ENCODE data around the gene TUT7. TPM values are rescaled to one million over a fixed set of nuclear protein-coding genes. Genes with fewer than 3 reads are reported as not detected.
A peak's percentile ranks its signal among the peaks of the same experiment; 100 is the strongest.

The TUT7 gene
- total RNA-seq, 8 experiments from 2014 or later: 14.3 to 33.6 (median 21.7) TPM

- WGBS, 10 experiments: 50 to 100% (median 82%) methylated on average over 1 to 3 of the region's 3 CpGs; no CpG with 5 or more reads in 2 of the 10 experiments
- H3K4me3 ChIP-seq: no peak overlapping the region
- no peaks in the 10 kb centered on the region for H3K4me1 ChIP-seq (replicated peaks in 1 of 2)
- in situ Hi-C loops (cut with MboI; ENCODE audit: low pct_unique_long_range_greater_than_20kb in 2 of 9, low sequenced_read_pairs in 9 of 9, unreplicated experiment in 9 of 9): no loop called here
- ATAC-seq (replicated peaks in 6 of 8): peak in 2 of 8 experiments; percentile 57 to 63
- H3K27ac ChIP-seq: no peak overlapping the region
Measured at GRCh38 chr9:86341007-86341491, 13.2 kb downstream of the TUT7 start.

DNA sequence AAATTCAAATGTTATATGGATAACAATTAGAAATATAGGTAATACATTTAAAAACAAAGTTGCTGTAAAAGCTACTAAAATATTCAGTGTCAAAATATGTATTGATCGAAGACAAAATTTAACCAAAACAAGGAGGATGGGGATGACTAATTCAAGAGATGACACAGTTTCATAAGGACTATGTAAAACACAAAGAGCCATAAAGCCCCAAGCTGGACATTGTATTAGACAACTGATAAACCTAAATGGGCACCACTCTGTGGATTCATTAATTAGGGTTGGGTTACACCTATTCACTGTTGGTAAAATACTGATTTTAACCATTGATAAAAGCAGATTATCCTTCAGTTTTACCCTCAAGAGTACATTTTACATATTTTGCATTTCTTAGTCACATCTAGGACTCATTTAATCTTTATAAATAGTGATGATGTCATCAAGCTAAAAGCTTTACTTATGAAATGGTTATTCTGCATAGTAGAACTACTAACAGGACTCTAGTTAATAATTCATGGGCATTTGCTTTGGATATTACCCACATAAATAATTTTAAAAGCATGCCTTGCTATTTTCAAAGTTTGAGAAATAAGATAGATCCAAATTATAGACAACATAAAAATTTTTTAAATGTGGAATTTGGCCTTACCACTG lies 13.7 kb downstream of the TUT7 start:
- in situ Hi-C loops (cut with MboI; ENCODE audit: low pct_unique_long_range_greater_than_20kb in 2 of 9, low sequenced_read_pairs in 9 of 9, unreplicated experiment in 9 of 9): no loop called here
- Histone ChIP-seq H3K4me1 (replicated peaks in 1 of 2) (no peaks in the 10 kb centered on the region), H3K4me3 (no peak overlapping the region), H3K27ac (no peak overlapping the region)
- peak in 3 of 8 experiments; percentile 30 to 92 (median 87) for ATAC-seq (replicated peaks in 6 of 8)
- WGBS, 10 experiments: 0 to 100% (median 52%) methylated on average over 1 of the region's 1 CpG; no CpG with 5 or more reads in 2 of the 10 experiments

- H3K4me1 ChIP-seq (replicated peaks in 1 of 2): no peaks in the 10 kb centered on the region
- WGBS, 10 experiments: 65 to 100% (median 85%) methylated on average over 1 to 9 of the region's 9 CpGs
- H3K4me3 ChIP-seq: no peak overlapping the region
- H3K27ac ChIP-seq: no peak overlapping the region
- no peak for ATAC-seq (replicated peaks in 6 of 8)
- in situ Hi-C loops (cut with MboI; ENCODE audit: low pct_unique_long_range_greater_than_20kb in 2 of 9, low sequenced_read_pairs in 9 of 9, unreplicated experiment in 9 of 9): no loop called here
Measured at GRCh38 chr9:86337469-86338108, 16.6 kb downstream of the TUT7 start.

GRCh38 chr9:86336058-86336457 lies 18.2 kb downstream of the TUT7 start:
- in situ Hi-C loops (cut with MboI; ENCODE audit: low pct_unique_long_range_greater_than_20kb in 2 of 9, low sequenced_read_pairs in 9 of 9, unreplicated experiment in 9 of 9): no loop called here
- H3K27ac ChIP-seq: no peak overlapping the region
- no peak overlapping the region for H3K4me3 ChIP-seq
- H3K4me1 ChIP-seq (replicated peaks in 1 of 2): no peaks in the 10 kb centered on the region
- 60 to 100% (median 100%) methylated on average over 1 of the region's 1 CpG; no CpG with 5 or more reads in 5 of the 10 experiments for WGBS, 10 experiments
- no peak for ATAC-seq (replicated peaks in 6 of 8)

- H3K4me1 ChIP-seq (replicated peaks in 1 of 2): no peaks in the 10 kb centered on the region
- no peak overlapping the region for H3K4me3 ChIP-seq
- H3K27ac ChIP-seq: no peak overlapping the region
- 83 to 100% (median 100%) methylated on average over 1 to 2 of the region's 2 CpGs for WGBS, 10 experiments
- ATAC-seq (replicated peaks in 6 of 8): no peak
- in situ Hi-C loops (cut with MboI; ENCODE audit: low pct_unique_long_range_greater_than_20kb in 2 of 9, low sequenced_read_pairs in 9 of 9, unreplicated experiment in 9 of 9): no loop called here
Measured at GRCh38 chr9:86333651-86334050, 20.6 kb downstream of the TUT7 start.

GRCh38 chr9:86330186-86330585 lies 24.0 kb downstream of the TUT7 start:
- no peak overlapping the region for H3K27ac ChIP-seq
- in situ Hi-C loops (cut with MboI; ENCODE audit: low pct_unique_long_range_greater_than_20kb in 2 of 9, low sequenced_read_pairs in 9 of 9, unreplicated experiment in 9 of 9): no loop called here
- ATAC-seq (replicated peaks in 6 of 8): no peak
- H3K4me3 ChIP-seq: no peak overlapping the region
- no peaks in the 10 kb centered on the region for H3K4me1 ChIP-seq (replicated peaks in 1 of 2)
- WGBS, 10 experiments: 70 to 100% (median 91%) methylated on average over 1 to 4 of the region's 5 CpGs; no CpG with 5 or more reads in 2 of the 10 experiments

DNA sequence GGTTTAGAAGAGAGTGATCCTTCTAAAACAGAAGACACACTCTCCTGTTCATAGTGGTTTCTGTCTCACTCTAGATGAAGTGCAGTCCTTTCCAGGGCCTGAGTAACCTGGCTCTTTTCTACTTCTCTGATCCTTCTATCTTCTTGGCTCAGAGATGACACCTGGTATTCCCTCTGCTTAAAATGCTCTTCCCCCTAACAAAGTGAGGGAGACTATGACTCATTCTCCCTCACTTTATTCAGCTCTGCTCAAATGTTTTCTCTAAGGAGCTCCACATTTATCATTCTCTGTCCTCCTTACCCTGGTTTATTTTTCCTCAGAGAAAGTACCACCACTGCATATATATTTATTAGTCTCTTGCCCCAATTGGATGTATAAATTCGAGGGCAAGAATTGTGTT lies 24.6 kb downstream of the TUT7 start:
- no peaks in the 10 kb centered on the region for H3K4me1 ChIP-seq (replicated peaks in 1 of 2)
- H3K27ac ChIP-seq: no peak overlapping the region
- WGBS, 10 experiments: 60 to 100% (median 85%) methylated on average over 1 of the region's 1 CpG; no CpG with 5 or more reads in 4 of the 10 experiments
- ATAC-seq (replicated peaks in 6 of 8): no peak
- no peak overlapping the region for H3K4me3 ChIP-seq
- in situ Hi-C loops (cut with MboI; ENCODE audit: low pct_unique_long_range_greater_than_20kb in 2 of 9, low sequenced_read_pairs in 9 of 9, unreplicated experiment in 9 of 9): no loop called here

- H3K4me3 ChIP-seq: no peak overlapping the region
- no peak for ATAC-seq (replicated peaks in 6 of 8)
- no peak overlapping the region for H3K27ac ChIP-seq
- in situ Hi-C loops (cut with MboI; ENCODE audit: low pct_unique_long_range_greater_than_20kb in 2 of 9, low sequenced_read_pairs in 9 of 9, unreplicated experiment in 9 of 9): no loop called here
- WGBS, 10 experiments: 3 to 82% (median 37%) methylated on average over 2 to 4 of the region's 4 CpGs; no CpG with 5 or more reads in 2 of the 10 experiments
- no peaks in the 10 kb centered on the region for H3K4me1 ChIP-seq (replicated peaks in 1 of 2)
Measured at GRCh38 chr9:86328156-86328555, 26.1 kb downstream of the TUT7 start.

GRCh38 chr9:86326536-86326935 lies 27.7 kb downstream of the TUT7 start:
- Histone ChIP-seq H3K4me3 (no peak overlapping the region), H3K27ac (no peak overlapping the region), H3K4me1 (replicated peaks in 1 of 2) (no peaks in the 10 kb centered on the region)
- in situ Hi-C loops (cut with MboI; ENCODE audit: low pct_unique_long_range_greater_than_20kb in 2 of 9, low sequenced_read_pairs in 9 of 9, unreplicated experiment in 9 of 9): no loop called here
- WGBS, 10 experiments: 75 to 100% (median 95%) methylated on average over 1 to 3 of the region's 3 CpGs; no CpG with 5 or more reads in 2 of the 10 experiments
- ATAC-seq (replicated peaks in 6 of 8): no peak

GRCh38 chr9:86324901-86325300 lies 29.3 kb downstream of the TUT7 start:
- no peak overlapping the region for H3K27ac ChIP-seq
- 83 to 100% (median 100%) methylated on average over 1 of the region's 1 CpG; no CpG with 5 or more reads in 2 of the 10 experiments for WGBS, 10 experiments
- no peaks in the 10 kb centered on the region for H3K4me1 ChIP-seq (replicated peaks in 1 of 2)
- in situ Hi-C loops (cut with MboI; ENCODE audit: low pct_unique_long_range_greater_than_20kb in 2 of 9, low sequenced_read_pairs in 9 of 9, unreplicated experiment in 9 of 9): no loop called here
- no peak for ATAC-seq (replicated peaks in 6 of 8)
- no peak overlapping the region for H3K4me3 ChIP-seq

- no peaks in the 10 kb centered on the region for H3K4me1 ChIP-seq (replicated peaks in 1 of 2)
- H3K4me3 ChIP-seq: no peak overlapping the region
- in situ Hi-C loops (cut with MboI; ENCODE audit: low pct_unique_long_range_greater_than_20kb in 2 of 9, low sequenced_read_pairs in 9 of 9, unreplicated experiment in 9 of 9): no loop called here
- WGBS, 10 experiments: 80 to 100% (median 87%) methylated on average over 1 to 2 of the region's 2 CpGs; no CpG with 5 or more reads in 5 of the 10 experiments
- no peak overlapping the region for H3K27ac ChIP-seq
- peak in 3 of 8 experiments; percentile 76 to 96 (median 82) for ATAC-seq (replicated peaks in 6 of 8)
Measured at GRCh38 chr9:86324308-86324707, 29.9 kb downstream of the TUT7 start.

DNA sequence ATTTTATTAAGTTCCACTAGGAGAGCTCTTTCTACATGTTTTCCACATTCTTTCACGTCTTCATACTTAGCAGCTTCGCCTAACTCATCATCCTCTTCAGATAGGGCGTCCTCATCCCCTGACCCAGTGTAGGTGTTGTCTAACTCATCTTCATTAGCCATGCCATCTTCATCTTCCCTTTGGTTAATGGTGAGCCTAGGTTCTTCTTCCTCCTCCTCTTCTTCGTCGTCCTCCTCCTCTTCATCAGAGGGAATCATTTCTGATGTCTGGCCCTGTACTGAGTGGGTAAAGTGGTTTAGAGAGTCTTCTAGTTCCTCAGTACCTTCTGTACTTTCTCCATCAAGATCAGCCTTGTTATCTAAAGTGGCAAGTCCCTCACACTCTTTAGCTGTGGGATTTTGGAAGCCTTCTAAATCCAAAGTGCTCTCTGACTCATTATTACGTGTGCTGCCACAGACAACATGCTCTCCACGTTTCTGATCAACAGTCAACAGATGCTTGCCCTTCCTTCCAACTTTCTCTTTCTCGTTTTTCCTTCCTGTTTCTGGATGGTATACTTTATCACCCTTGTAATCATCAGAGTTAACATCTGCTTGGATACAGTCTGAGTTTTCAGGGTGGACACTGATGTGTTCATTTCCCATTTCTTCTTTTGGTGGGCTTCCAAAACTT lies 31.1 kb downstream of the TUT7 start:
- WGBS, 10 experiments: 71 to 100% (median 88%) methylated on average over 1 to 7 of the region's 8 CpGs; no CpG with 5 or more reads in 1 of the 10 experiments
- in situ Hi-C loops (cut with MboI; ENCODE audit: low pct_unique_long_range_greater_than_20kb in 2 of 9, low sequenced_read_pairs in 9 of 9, unreplicated experiment in 9 of 9): no loop called here
- Histone ChIP-seq H3K27ac (no peak overlapping the region), H3K4me1 (replicated peaks in 1 of 2) (no peaks in the 10 kb centered on the region), H3K4me3 (no peak overlapping the region)
- ATAC-seq (replicated peaks in 6 of 8): peak in 2 of 8 experiments; percentile 13 to 17

DNA sequence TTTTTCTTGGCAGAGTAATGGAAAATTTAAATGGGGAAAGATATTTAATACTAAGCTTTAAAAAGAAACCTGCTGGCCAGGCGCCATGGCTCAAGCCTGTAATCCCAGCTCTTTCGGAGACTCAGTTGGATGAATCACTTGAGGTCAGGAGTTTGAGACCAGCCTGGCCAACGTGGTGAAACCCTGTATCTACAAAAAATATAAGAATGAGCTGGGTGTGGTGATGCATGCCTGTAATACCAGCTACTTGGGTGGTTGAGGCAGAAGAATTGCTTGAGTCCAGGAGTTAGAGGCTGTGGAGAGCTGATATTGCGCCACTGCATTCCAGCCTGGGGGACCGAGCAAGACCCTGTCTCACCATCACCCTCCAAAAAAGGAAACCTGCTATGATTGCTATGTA lies 32.8 kb downstream of the TUT7 start:
- WGBS, 10 experiments: 29 to 97% (median 84%) methylated on average over 1 to 5 of the region's 5 CpGs; no CpG with 5 or more reads in 2 of the 10 experiments
- H3K4me1 ChIP-seq (replicated peaks in 1 of 2): no peaks in the 10 kb centered on the region
- H3K27ac ChIP-seq: no peak overlapping the region
- no peak overlapping the region for H3K4me3 ChIP-seq
- in situ Hi-C loops (cut with MboI; ENCODE audit: low pct_unique_long_range_greater_than_20kb in 2 of 9, low sequenced_read_pairs in 9 of 9, unreplicated experiment in 9 of 9): no loop called here
- peak in 2 of 8 experiments; percentile 20 to 58 for ATAC-seq (replicated peaks in 6 of 8)

All from motor neuron (in vitro differentiated cells).